HG03135 (cell line): ENCODE measurements around the gene ZEB1.
"Not testable (repeated sequence)": the region's sequence is repeated elsewhere in the genome, so short reads cannot be mapped to it uniquely, and the experiment has no call there.

Source experiments
- ATAC-seq: cut with Tn5 transposase; IDR thresholded peaks from one replicate; pipeline ENCODE4 v1.9.1; 2021; ENCODE audit warnings: mild to moderate bottlenecking, moderate library complexity; ENCODE audit not compliant: unreplicated experiment

The ZEB1 gene

DNA sequence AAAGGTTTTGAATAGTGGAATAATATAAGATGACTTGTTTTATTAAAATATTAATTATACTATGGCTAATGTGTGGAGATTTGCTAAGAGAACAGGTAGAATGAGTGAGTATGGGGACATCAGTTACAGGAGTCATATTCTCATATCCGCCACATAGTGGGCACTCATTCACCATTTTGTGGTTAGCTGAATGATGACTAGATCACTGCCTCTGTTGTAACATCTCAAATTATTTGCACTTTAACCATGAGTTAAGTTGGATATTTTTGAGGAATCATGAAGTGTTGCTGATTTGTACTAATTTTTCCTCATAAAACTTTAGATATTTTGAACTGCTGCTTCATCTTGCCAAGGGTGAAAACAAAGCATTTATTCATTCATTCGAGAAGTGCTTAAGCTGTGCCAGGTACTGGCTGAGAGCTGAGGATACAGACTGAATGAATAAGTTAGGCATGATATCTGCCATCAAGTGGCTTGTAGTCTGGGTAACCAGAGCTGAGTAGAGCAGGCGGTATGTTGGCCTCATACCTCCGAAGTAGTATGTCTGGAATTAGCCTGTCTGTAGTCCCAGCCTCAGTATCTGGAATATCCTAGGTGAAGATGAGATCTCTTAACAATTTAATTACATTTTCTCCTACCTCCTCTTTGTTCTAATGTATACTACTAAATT is 100.5 kb downstream of the ZEB1 start:
- no peak for ATAC-seq

DNA sequence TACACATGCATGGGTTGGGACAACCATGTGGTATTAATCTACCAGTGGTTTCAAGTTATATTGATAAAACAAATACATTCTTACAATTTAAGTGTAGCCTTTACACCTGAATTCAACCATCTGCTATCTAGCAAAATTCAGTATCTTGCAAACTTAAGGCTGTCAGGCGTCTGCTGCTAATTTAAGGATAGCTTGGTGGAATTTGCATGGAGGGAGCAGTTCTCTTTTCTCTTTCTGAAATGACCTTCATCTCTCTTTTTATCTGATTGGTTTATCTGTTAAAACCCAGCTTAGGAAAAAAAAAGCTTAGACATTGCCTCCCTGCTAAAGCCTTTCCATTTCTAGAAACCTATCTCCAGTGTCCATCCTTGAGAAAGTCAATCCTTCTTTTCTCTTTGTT is 102.3 kb downstream of the ZEB1 start:
- no peak for ATAC-seq

DNA sequence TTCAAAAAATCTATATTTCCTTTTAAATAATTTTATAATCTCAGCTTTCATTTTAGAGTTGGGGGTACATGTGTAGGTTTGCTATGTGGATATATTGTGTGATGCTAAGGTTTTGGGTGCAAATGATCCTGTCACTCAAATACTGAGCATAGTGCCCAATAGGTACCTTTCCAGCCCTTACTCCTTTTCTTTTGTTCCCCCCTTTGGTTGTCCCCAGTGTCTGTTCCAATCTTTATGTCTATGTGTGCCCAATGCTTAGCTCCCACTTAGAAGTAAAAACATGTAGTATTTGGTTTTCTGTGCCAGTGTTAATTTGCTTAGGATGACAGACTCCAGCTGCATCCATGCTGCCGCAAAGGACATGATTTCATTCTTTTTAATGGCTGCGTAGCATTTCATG is 103.6 kb downstream of the ZEB1 start:
- ATAC-seq: no peak

DNA sequence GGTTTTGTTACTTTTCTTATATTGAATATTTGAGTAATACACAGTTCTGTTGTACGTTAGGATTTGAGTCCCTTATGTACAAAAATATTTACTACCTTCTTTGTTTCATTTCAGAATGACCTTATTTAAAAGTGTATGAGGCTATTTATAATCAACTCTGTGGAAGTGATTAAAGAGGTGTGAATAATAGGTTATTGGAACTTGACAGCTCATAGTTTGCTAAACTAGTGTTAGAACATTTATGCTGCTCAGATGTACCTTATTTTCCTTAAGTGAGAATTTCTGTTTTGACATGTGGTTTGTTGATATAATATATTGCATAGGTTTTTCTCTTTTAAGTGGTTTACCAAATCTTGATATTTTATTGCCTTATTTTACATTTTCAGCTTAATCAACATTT is 105.5 kb downstream of the ZEB1 start:
- ATAC-seq: no peak

DNA sequence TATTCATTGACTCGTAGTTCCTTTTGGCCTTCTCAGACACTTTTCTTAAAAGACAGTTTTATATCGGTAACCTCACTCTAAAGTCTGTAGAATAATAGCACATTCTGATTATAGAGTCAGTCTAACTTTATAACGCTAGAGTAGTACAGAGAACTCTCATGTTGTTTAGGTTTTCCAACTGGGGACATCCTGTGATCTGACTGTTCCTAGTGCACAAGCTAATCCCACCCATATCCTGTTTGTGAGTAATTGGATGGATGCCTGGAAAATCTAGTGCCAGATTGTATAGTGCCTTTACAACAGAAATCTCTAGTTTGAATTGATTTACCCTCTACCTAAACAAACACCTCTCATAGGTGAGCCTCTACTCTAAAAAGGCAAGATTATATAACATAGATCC is 107.4 kb downstream of the ZEB1 start:
- ATAC-seq: no peak

DNA sequence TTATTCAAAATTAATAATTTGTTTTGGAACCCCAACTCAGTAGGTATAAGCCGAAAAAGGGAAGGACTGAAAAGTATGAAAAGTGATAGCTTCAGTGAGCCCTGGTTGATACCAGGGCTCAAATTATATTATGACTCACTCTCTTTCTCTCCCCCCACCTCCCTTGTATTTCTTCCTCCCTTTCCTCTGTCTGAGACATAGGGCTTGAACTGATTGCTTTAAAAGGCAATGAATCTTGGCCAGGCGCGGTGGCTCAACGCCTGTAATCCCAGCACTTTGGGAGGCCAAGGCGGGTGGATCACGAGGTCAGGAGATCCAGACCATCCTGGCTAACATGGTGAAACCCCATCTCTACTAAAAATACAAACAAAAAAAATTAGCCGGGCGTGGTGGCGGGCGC is 108.3 kb downstream of the ZEB1 start:
- not testable (repeated sequence) for ATAC-seq

DNA sequence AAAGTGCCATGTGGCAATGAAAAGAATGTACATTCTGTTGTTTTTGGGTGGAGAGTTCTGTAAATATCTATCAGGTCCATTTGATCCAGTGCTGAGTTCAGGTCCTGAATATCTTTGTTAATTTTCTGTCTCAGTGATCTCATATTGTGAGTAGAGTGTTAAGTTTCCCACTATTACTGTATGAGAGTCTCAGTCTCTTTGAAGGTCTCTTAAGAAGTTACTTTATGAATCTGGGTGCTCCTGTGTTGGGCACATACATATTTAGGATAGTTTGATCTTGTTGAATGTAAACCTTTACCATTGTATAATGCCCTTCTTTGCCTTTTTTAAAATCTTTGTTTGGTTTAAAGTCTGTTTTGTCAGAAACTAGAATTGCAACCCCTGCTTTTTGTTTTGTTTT is 109.5 kb downstream of the ZEB1 start:
- not testable (repeated sequence) for ATAC-seq

DNA sequence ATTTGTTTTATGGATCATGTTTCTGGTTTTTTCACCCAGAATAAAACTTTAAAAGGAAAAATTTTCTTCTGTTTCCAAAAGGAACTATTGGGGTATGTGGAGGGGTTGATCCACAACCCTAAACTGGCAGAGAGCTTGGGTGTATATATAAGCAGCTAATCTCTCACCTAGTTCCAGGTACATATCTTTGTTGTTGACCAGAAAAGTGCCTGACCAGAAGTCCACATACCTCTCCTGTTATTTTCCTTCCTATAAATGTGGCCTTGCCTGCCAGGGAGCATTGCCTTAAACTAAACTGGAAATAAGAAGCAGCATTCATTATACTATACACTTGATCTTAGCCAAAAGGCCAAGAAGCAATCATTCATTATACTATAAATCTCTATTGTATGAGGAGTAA is 112.0 kb downstream of the ZEB1 start:
- no peak for ATAC-seq

DNA sequence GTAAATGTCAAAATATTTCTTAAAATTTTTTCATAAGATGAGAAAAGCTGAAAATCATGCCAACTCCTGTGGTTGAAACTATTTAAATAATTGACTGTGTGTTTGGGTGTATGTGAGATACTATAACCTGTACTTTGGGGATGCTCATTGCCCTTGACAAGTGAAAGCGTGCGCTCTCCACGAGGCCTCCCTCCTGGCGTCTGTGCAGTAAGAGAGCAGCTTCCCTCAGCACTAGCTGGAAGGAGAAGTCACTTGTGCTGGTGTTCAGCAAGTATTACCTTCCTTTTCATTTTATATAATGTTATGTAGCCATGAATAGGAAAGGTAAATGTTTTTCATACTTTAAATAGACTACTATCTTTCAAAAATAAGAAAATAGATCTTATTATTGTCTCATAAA is 118.9 kb downstream of the ZEB1 start:
- ATAC-seq: no peak

DNA sequence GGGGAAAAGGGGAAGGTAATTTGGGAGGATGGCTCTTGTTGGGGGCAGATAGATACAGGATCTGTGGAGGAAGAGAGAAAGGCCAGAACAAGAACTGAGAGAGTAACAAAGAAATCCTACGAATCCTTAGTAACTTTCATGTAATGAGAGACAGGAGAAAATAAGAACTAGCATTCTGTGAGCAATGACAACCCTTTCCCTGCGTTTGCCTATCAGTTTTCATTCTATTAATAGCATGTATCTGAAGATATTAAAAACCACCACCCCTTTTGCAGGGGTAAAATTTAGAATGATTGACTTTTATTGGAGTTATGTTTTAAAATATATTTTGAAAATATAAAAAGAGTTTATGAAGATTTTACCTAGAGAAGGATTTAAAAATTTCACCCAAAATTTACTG is 132.8 kb downstream of the ZEB1 start:
- no peak for ATAC-seq

DNA sequence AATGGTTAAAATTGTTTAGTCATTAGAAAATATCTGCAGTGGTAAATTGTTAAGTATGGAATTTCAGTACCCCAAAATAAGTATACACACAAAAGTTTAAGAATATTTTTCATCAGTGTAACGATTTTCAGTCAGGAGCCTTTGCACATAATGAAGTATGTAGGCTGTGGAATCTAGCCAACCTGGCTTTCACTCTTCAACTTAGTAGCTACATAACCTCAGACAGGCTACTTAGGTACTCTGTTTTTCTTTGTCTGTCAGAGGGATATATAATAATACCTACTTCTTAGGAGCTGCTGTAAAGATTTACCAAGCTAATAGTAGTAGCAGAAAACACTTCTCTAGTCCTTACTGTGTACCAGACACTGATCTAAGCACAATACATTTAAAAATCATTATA is 137.5 kb downstream of the ZEB1 start:
- ATAC-seq: no peak

DNA sequence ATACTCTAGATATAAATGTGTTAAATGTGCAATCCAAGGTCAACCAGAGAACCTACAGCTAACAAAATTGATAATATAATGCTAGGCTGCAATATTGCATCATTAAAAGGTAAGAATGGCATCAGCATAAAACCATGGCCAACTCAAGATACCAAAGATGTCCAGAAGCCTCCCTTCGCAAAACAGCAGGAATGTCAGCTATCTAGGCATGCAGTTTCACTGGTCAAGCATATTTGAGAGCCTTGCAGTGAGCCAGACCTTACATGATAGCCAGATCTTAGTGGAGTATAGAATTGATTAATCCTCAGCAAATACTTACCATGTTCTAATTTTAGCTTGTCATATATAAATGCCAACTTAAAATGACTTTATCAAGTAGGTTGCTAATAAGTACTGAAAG is 138.8 kb downstream of the ZEB1 start:
- ATAC-seq: no peak

DNA sequence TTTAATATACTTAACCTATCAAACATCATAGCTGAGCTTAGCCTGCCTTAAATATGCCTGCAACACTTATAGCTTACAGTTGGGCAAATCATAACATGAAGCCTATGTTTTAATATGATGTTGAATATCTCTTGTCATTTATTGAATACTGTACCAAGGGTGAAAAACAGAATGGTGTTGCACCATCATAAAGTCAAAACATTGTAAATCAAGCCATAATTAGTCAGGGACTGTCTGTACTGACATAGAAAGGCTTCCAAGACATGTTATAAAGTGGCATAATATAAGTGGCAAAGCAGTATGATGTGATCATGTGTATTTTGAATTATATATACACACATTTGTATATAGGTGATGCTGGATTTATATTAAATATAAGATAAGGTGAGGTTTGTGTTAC is 140.0 kb downstream of the ZEB1 start:
- ATAC-seq: no peak

DNA sequence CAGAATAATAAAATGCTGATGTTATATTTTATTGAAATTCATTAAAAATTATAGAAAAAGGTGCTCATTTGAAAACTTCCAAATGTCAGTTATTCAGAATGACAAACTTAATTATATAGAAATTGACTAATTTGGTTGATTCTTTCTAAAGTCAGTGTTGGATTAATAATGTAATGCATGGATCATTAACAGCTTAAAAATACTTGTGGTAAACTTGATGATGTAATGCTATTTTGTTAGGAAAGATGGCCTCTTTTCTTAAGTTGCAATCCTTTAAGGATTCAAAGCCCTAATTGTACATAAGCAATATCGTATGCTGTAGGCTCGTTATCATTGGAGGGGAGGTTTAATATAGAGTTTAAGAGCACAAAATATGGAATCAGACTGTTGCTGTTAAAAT is 141.2 kb downstream of the ZEB1 start:
- ATAC-seq: no peak

DNA sequence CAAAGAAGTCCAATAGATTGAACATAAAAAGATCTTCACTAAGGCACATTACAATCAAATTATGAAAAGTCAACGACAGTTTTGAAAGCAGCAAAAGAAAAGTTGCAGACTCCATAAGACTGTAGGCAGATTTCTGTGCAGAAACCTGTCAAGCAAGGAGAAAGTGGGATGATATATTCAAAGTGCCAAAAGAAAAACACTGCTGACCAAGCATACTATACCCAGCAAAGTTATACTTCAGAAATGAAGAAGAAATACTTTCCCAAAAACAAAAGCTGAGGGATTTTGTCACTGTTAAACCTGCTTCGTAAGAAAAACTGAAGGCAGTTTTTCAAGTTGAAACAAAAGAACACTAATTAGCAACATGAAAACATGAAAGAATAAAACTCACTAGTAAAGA is 145.5 kb downstream of the ZEB1 start:
- ATAC-seq: no peak

DNA sequence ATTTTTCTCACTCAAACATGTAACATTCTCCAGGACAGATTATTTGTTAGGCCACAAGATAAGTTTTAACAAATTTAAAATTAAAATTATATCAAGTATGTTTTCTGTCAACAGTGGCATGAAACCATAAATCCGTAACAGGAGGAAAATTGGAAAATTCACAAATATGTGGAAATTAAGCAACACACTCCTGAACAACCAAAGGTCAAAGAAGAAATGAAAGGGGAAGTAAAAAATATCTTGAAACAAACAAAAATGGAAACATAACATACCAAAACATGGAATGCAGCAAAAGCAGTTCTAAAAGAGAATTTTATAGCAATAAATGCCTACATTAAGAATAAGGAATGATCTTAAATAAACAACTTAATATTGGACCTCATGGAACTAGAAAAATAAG is 147.3 kb downstream of the ZEB1 start:
- ATAC-seq: no peak

DNA sequence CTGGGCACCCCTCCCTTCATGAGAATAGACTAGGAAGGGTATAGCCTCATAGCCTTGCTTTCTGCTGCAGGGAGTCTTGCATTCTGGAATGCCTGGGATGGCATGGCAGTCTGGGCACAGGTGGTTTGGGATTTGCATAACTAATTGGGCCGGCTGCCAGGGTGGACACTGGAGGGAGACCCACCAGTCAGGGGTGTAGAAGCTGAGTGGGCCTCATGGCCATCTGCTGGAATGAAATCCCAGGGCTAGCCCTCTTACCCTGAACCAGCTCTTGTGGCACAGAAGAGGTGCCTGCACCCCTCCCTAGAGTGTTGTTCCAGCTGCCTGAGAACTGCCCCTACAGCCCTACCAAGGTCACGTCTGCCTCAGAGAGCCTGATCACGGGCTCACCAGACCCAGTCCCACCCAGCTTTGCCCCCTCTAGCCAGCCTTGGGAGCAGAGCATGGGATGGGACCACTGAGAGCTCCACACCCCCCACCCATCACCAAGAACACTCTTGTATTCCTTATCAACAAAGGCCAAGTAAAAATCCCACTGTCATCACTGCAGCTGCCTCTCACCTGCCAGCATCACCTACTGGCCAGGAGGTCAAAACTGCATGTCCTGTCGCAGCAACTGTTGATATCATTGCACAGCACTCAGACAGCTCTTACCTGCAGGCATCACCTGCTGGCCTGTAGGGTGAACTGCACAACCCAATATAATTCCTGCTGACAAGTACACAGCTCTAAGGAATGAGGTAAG is 148.9 kb downstream of the ZEB1 start:
- no peak for ATAC-seq

DNA sequence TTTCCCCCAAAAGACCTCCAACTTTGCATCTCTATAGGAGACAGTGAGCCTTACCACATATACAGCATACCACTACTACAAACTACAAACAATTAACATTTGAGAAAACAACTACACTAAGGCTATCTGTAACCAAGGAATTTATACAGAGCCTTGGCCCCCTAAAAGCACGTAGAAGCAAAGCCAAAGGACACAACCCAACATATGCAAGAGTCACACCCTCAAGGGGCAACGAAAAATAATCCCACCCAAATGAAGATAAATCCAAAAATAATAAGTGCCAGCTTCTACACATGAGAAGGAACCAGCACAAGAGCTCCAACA is 149.5 kb downstream of the ZEB1 start:
- ATAC-seq: no peak

DNA sequence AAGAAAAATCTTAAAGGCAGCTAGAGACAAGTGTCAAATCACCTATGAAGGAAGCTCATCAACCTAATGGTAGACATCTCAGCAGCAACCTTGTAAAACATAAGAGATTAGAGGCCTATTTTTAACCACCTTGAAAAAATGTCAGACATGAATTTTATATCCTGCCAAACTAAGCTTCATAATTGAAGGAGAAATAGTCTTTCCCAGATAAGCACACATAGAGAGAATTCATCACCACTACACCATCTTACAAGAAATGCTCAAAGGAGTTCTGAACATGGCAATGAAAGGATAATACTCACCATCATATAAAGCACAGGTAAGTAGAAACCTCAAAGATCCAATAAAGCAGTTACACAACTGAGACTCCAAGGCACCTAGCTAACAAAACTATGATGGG is 156.5 kb downstream of the ZEB1 start:
- no peak for ATAC-seq

DNA sequence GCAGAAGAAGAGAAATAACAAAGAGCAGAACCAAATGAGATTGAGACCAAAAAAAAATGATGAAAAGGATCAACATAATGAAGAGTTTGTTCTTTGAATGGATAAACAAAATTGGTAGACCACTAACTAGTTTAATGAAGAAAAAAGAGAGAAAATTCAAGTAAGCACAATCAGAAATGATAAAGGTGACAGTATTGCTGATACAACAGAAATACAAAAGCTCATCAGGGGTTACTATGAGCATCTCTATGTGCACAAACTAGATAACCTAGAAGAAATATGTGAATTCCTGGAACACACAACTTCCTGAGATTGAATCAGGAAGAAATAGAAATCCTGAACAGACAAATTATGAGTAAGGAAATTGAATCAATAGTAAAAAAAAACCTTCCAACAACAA is 157.1 kb downstream of the ZEB1 start:
- ATAC-seq: no peak

DNA sequence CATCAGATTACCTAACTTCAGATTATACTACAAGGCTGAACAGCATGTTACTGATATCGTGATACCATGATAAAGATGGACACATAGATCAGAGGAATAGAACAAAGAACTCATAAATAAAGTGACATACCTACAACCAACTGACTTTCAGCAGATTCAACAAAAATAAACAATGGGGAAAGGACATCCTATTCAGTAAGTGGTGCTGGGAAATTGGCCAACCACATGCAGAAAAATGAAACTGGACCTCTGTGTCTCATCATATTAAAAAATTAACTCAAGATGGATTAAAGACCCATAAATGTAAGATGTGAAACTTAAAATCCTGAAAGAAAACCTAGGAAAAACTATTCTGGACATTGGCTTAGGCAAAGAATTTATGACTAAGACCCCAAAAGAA is 158.6 kb downstream of the ZEB1 start:
- no peak for ATAC-seq

DNA sequence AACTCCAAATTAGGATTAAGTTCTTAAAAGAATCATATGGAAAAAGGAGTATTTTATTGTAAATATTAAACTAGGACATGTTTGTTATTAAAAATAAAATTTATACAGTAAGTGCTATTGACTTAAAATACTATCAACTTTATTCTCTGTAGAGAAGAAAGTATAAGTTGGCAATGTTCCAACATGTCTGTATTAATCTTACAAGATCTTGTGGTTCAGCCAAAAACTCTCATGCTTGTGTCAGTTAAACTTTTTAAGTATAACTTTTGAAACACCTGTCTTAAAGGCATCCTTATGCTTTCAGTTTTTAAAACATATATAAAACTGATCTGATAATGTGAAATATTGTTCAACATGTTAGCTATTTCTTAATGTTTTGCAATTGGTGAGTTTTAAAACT is 160.7 kb downstream of the ZEB1 start:
- no peak for ATAC-seq

DNA sequence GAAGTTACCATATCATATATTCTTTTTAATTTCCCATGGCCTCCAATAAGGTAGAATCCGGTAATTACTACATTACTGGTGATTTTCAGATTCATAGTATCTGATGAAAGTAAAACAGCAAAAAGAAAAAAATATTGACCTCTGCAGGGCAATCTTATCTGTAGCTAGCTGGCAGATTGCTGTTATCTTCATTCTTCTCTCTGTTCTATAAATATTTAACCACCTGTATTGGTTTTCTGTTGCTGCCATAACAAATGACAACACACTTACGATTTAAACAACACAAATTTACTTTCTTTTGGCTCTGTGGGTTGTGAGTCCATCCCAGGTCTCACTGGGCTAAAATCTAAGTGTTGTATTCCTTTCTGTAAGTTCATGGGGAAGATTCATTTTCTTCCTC is 164.5 kb downstream of the ZEB1 start:
- ATAC-seq: no peak
